Esophagus squamous epithelium (tissue), 5 donors: ENCODE results near the gene CARHSP1. TPM values are rescaled to one million over a fixed set of nuclear protein-coding genes. Genes with fewer than 3 reads are reported as not detected.
"Not testable (repeated sequence)": the region's sequence is repeated elsewhere in the genome, so short reads cannot be mapped to it uniquely, and the experiment has no call there.

Source experiments
- DNase-seq: peaks from one replicate; lab custom pipeline; 2025; lab: John Stamatoyannopoulos, UW
- H3K27ac ChIP-seq, 4 donors: fragments of 200-600 bp; sonication (generic); one replicate each; pipeline ENCODE4 v1.5.1; 2016 to 2019; ENCODE audit warnings: mild to moderate bottlenecking in 1 of 4
- H3K27me3 ChIP-seq, 4 donors: fragments of 200-600 bp; sonication (generic); 1 replicate in 3 of 4; 2 replicates in 1 of 4; pipeline versions ENCODE4 v1.5.1 to v1.6.0; 2017 to 2021; ENCODE audit warnings: antibody characterized with exemption in 1 of 4
- H3K36me3 ChIP-seq, 3 donors: fragments of 200-600 bp; sonication (generic); one replicate each; pipeline ENCODE4 v1.5.1; 2016 to 2019
- H3K4me1 ChIP-seq, 3 donors: fragments of 200-600 bp; sonication (generic); one replicate each; pipeline ENCODE4 v1.5.1; 2017 to 2019
- H3K4me3 ChIP-seq, 4 donors: fragments of 200-600 bp; sonication (generic); 1 replicate in 3 of 4; 2 replicates in 1 of 4; pipeline ENCODE4 v1.5.1; 2016 to 2019; ENCODE audit warnings: mild to moderate bottlenecking in 2 of 4, moderate library complexity in 1 of 4
- H3K9me3 ChIP-seq, 3 donors: fragments of 200-600 bp; sonication (generic); one replicate each; pipeline ENCODE4 v1.5.1; 2016 to 2019
- CTCF ChIP-seq, 6 experiments: fragments of 450-650 bp in 4 of 6; fragments of 200-600 bp in 2 of 6; sonication (generic) in 2 of 6; IDR thresholded peaks; one replicate each; pipeline ENCODE4 v1.5.1; 2016 to 2019; ENCODE audit warnings: antibody characterized with exemption in 6 of 6, mild to moderate bottlenecking in 4 of 6, moderate library complexity in 4 of 6
- POLR2A ChIP-seq, 4 donors: fragments of 450-650 bp; IDR thresholded peaks; one replicate each; pipeline ENCODE4 v1.6.1; 2017; ENCODE audit warnings: antibody characterized with exemption in 4 of 4, mild to moderate bottlenecking in 4 of 4, moderate library complexity in 3 of 4
- WGBS, 2 donors: methylation state at CpG; one replicate each; pipeline ENCODE4 v1.1.5; 2018; 5-methylcytosine and 5-hydroxymethylcytosine counted together
- intact Hi-C: fragments of 100-400 bp; cut with DNase I; formaldehyde crosslinking; loops from one replicate; pipeline ENCODE4 v1.15.0; 2022
- total RNA-seq, 4 donors: library from RNA; depleted of rRNA; stranded (reverse); fragments of >200 nt; gene quantifications; one replicate each; pipeline ENCODE4 v1.1.0, GENCODE V29; 2016
- donor health status: DM: yes; HTN: yes; CAD: no.

The CARHSP1 gene
- total RNA-seq, 4 donors from 2014 or later: 84.5 to 244 (median 159) TPM

- Histone ChIP-seq H3K27ac (no peak overlapping the region), H3K36me3 (no peaks in the 10 kb centered on the region), H3K4me3 (no peak overlapping the region), H3K9me3 (no peaks in the 10 kb centered on the region), H3K27me3 (no peaks in the 10 kb centered on the region), H3K4me1 (peaks cover 2 to 45% (median 16%) of the 10 kb centered on the region in 3 donors)
- WGBS, 2 donors: 82 to 85% methylated on average over 22 of the region's 22 CpGs
- TF ChIP-seq POLR2A (IDR thresholded peaks at IDR 0.05): no peak
- TF ChIP-seq CTCF (IDR thresholded peaks at IDR 0.05): peak in 3 of 6 experiments; percentile 13 to 45 (median 23)
- no peak for DNase-seq
- intact Hi-C loops: loop anchor here (10.0 kb wide), 1 partner anchor 78 kb away; the partner anchor contains the start of genes PMM2 and TMEM186
Observed at GRCh38 chr16:8872967-8873865, 4.4 kb upstream of the CARHSP1 start.

- H3K4me1 ChIP-seq: peaks cover 8 to 50% (median 13%) of the 10 kb centered on the region in 3 donors
- peak overlapping the region in 3 of 4 donors; percentile 94 to 96 (median 95) for H3K27ac ChIP-seq
- H3K9me3 ChIP-seq: no peaks in the 10 kb centered on the region
- no peaks in the 10 kb centered on the region for H3K27me3 ChIP-seq
- TF ChIP-seq CTCF (IDR thresholded peaks at IDR 0.05): no peak
- no peak for TF ChIP-seq POLR2A (IDR thresholded peaks at IDR 0.05)
- no peaks in the 10 kb centered on the region for H3K36me3 ChIP-seq
- 88 to 90% methylated on average over 5 of the region's 5 CpGs for WGBS, 2 donors
- no peak overlapping the region for H3K4me3 ChIP-seq
- DNase-seq: no peak
- intact Hi-C loops: loop anchor here (10.0 kb wide), 1 partner anchor 77 kb away; the partner anchor contains the start of genes PMM2 and TMEM186
Observed at GRCh38 chr16:8872071-8872470, 3.3 kb upstream of the CARHSP1 start.

GRCh38 chr16:8869988-8870241 is 1.1 kb upstream of the CARHSP1 start:
- not testable (repeated sequence) for H3K4me3 ChIP-seq, DNase-seq, H3K27me3 ChIP-seq, H3K9me3 ChIP-seq, H3K36me3 ChIP-seq
- Histone ChIP-seq H3K27ac (peak overlapping the region; percentile 94 to 96 (median 94)), H3K4me1 (peaks cover 26 to 71% (median 34%) of the 10 kb centered on the region in 3 donors)
- WGBS, 2 donors: 97 to 98% methylated on average over 8 to 10 of the region's 10 CpGs
- intact Hi-C loops: loop anchor here (10.0 kb wide), 1 partner anchor 75 kb away; the partner anchor contains the start of genes PMM2 and TMEM186

GRCh38 chr16:8869212-8869987 is 594 bp upstream of the CARHSP1 start:
- peak overlapping the region; percentile 94 to 96 (median 94) for H3K27ac ChIP-seq
- TF ChIP-seq POLR2A (IDR thresholded peaks at IDR 0.05) (no peak), CTCF (IDR thresholded peaks at IDR 0.05) (peak in 2 of 6 experiments; percentile 13 to 38)
- H3K4me1 ChIP-seq: peaks cover 32 to 74% (median 39%) of the 10 kb centered on the region in 3 donors
- H3K4me3 ChIP-seq: peak overlapping the region; percentile 65 to 90 (median 80)
- no peaks in the 10 kb centered on the region for H3K9me3 ChIP-seq
- no peaks in the 10 kb centered on the region for H3K27me3 ChIP-seq
- no peaks in the 10 kb centered on the region for H3K36me3 ChIP-seq
- 6 to 24% methylated on average over 15 to 21 of the region's 37 CpGs for WGBS, 2 donors
- no peak for DNase-seq
- intact Hi-C loops: no loop called here

GRCh38 chr16:8867932-8868415 is 832 bp downstream of the CARHSP1 start:
- Histone ChIP-seq H3K9me3 (no peaks in the 10 kb centered on the region), H3K4me3 (peak overlapping the region; percentile 65 to 90 (median 80)), H3K27ac (peak overlapping the region; percentile 94 to 96 (median 94)), H3K27me3 (no peaks in the 10 kb centered on the region), H3K4me1 (peaks cover 46 to 87% (median 53%) of the 10 kb centered on the region in 3 donors), H3K36me3 (peaks cover 0 to 6% (median 0%) of the 10 kb centered on the region in 3 donors)
- intact Hi-C loops: no loop called here
- 0% methylated on average over 4 to 14 of the region's 16 CpGs for WGBS, 2 donors
- TF ChIP-seq POLR2A (IDR thresholded peaks at IDR 0.05) (no peak), CTCF (IDR thresholded peaks at IDR 0.05) (no peak)
- no peak for DNase-seq
